ENCODE results near the gene AEN. TPM values are rescaled to one million over a fixed set of nuclear protein-coding genes. Genes with fewer than 3 reads are reported as not detected.
"Not testable (repeated sequence)": the region's sequence is repeated elsewhere in the genome, so short reads cannot be mapped to it uniquely, and the experiment has no call there.

Gene AEN
- total RNA-seq, 1 donor from 2014 or later: 18.4 TPM

- DNase-seq (ENCODE audit: extremely low spot score in 2 of 2): no peak
- no peaks in the 10 kb centered on the region for H3K9me3 ChIP-seq
- H3K36me3 ChIP-seq: peaks cover 0 to 54% of the 10 kb centered on the region in 2 donors
- H3K4me1 ChIP-seq: peaks cover 1% of the 10 kb centered on the region
- no peak for TF ChIP-seq POLR2A (IDR thresholded peaks at IDR 0.05)
- TF ChIP-seq POLR2AphosphoS5 (IDR thresholded peaks at IDR 0.05; ENCODE audit: insufficient read depth in 1 of 2, low read depth in 1 of 2): no peak
- TF ChIP-seq CTCF (IDR thresholded peaks at IDR 0.05): no peak
- no peak overlapping the region for H3K4me3 ChIP-seq
- intact Hi-C loops (cut with DNase I): no loop called here
- peak overlapping the region; percentile 11 for H3K27ac ChIP-seq
- no peaks in the 10 kb centered on the region for H3K27me3 ChIP-seq
These were observed 10.4 kb downstream of the AEN start for GRCh38 chr15:88631464-88632028.

GRCh38 chr15:88632797-88633196 is 11.7 kb downstream of the AEN start:
- H3K9me3 ChIP-seq; H3K27me3 ChIP-seq; DNase-seq (ENCODE audit: extremely low spot score in 2 of 2); H3K27ac ChIP-seq; intact Hi-C loops (cut with DNase I); H3K4me1 ChIP-seq; H3K4me3 ChIP-seq: not testable (repeated sequence)
- peaks cover 0 to 45% of the 10 kb centered on the region in 2 donors for H3K36me3 ChIP-seq

GRCh38 chr15:88634449-88634848 is 13.3 kb downstream of the AEN start:
- H3K4me1 ChIP-seq: peaks cover 19% of the 10 kb centered on the region
- no peaks in the 10 kb centered on the region for H3K9me3 ChIP-seq
- no peak overlapping the region for H3K4me3 ChIP-seq
- TF ChIP-seq POLR2AphosphoS5 (IDR thresholded peaks at IDR 0.05; ENCODE audit: insufficient read depth in 1 of 2, low read depth in 1 of 2): no peak
- no peak for TF ChIP-seq POLR2A (IDR thresholded peaks at IDR 0.05)
- TF ChIP-seq CTCF (IDR thresholded peaks at IDR 0.05): no peak
- peak overlapping the region; percentile 31 for H3K27ac ChIP-seq
- no peak for DNase-seq (ENCODE audit: extremely low spot score in 2 of 2)
- no peaks in the 10 kb centered on the region for H3K27me3 ChIP-seq
- intact Hi-C loops (cut with DNase I): no loop called here
- H3K36me3 ChIP-seq: peaks cover 0 to 32% of the 10 kb centered on the region in 2 donors

- no peak for TF ChIP-seq POLR2A (IDR thresholded peaks at IDR 0.05)
- TF ChIP-seq CTCF (IDR thresholded peaks at IDR 0.05): no peak
- no peak for TF ChIP-seq POLR2AphosphoS5 (IDR thresholded peaks at IDR 0.05; ENCODE audit: insufficient read depth in 1 of 2, low read depth in 1 of 2)
- no peak overlapping the region for H3K4me3 ChIP-seq
These were observed 14.2 kb downstream of the AEN start for GRCh38 chr15:88635318-88635717.

GRCh38 chr15:88636050-88636449 is 14.9 kb downstream of the AEN start:
- peak in 1 of 2 donors; percentile 69 for TF ChIP-seq POLR2AphosphoS5 (IDR thresholded peaks at IDR 0.05; ENCODE audit: insufficient read depth in 1 of 2, low read depth in 1 of 2)
- TF ChIP-seq CTCF (IDR thresholded peaks at IDR 0.05): no peak
- H3K27me3 ChIP-seq: no peaks in the 10 kb centered on the region
- intact Hi-C loops (cut with DNase I): no loop called here
- H3K27ac ChIP-seq: peak overlapping the region; percentile 96
- DNase-seq (ENCODE audit: extremely low spot score in 2 of 2): no peak
- no peaks in the 10 kb centered on the region for H3K9me3 ChIP-seq
- H3K4me3 ChIP-seq: peak overlapping the region in 1 of 2 donors; percentile 2
- H3K4me1 ChIP-seq: peaks cover 29% of the 10 kb centered on the region
- peaks cover 0 to 16% of the 10 kb centered on the region in 2 donors for H3K36me3 ChIP-seq

More at GRCh38 chr15:88635318-88635717, 14.2 kb downstream of the AEN start:
- Histone ChIP-seq H3K4me1 (peaks cover 28% of the 10 kb centered on the region), H3K27ac (no peak overlapping the region), H3K36me3 (peaks cover 0 to 23% of the 10 kb centered on the region in 2 donors), H3K9me3 (no peaks in the 10 kb centered on the region), H3K27me3 (no peaks in the 10 kb centered on the region)
- no peak for DNase-seq (ENCODE audit: extremely low spot score in 2 of 2)
- intact Hi-C loops (cut with DNase I): no loop called here
